Muscle layer of duodenum (tissue), 2 donors: ENCODE measurements around the gene CREBL2.
"Not testable (repeated sequence)": the region's sequence is repeated elsewhere in the genome, so short reads cannot be mapped to it uniquely, and the experiment has no call there.

ENCODE experiments used
- H3K27ac ChIP-seq: one replicate; pipeline ENCODE4 v1.7.0; 2013; ENCODE audit warnings: mild to moderate bottlenecking, low read length
- H3K27me3 ChIP-seq: one replicate; pipeline ENCODE4 v1.7.0; 2013; ENCODE audit warnings: low read depth, mild to moderate bottlenecking, control low read depth, low read length
- H3K36me3 ChIP-seq, 2 donors: one replicate each; pipeline ENCODE4 v1.7.0; 2013; ENCODE audit warnings: low read length in 2 of 2, control low read depth in 1 of 2, mild to moderate bottlenecking in 1 of 2; ENCODE audit not compliant: insufficient read depth in 2 of 2, control insufficient read depth in 1 of 2
- H3K4me1 ChIP-seq, 2 donors: one replicate each; pipeline ENCODE4 v1.7.0; 2013; ENCODE audit warnings: low read length in 2 of 2, mild to moderate bottlenecking in 2 of 2, control low read depth in 1 of 2, moderate library complexity in 1 of 2; ENCODE audit not compliant: insufficient read depth in 2 of 2, control insufficient read depth in 1 of 2
- H3K4me3 ChIP-seq, 2 donors: one replicate each; pipeline ENCODE4 v1.7.0; 2013; ENCODE audit warnings: low read length in 2 of 2, low read depth in 1 of 2, mild to moderate bottlenecking in 1 of 2
- H3K9me3 ChIP-seq, 2 donors: one replicate each; pipeline ENCODE4 v1.7.0; 2013; ENCODE audit warnings: low read length in 2 of 2, control low read depth in 1 of 2, mild to moderate bottlenecking in 1 of 2; ENCODE audit not compliant: control insufficient read depth in 1 of 2
- donor health status: healthy.

Gene CREBL2

DNA sequence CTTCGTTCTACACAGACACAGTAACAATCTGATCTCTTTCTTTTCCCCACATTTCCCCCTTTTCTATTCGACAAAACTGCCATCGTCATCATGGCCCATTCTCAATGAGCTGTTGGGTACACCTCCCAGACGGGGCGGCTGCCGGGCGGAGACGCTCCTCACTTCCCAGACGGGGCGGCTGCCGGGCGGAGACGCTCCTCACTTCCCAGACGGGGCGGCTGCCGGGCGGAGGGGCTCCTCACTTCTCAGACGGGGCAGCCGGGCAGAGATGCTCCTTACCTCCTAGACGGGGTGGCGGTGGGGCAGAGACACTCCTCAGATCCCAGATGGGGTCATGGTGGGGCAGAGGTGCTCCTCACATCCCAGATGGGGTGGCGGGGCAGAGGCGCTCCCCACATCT, 6.4 kb downstream of the CREBL2 start:
- not testable (repeated sequence) for H3K9me3 ChIP-seq, H3K4me3 ChIP-seq, H3K27ac ChIP-seq, H3K27me3 ChIP-seq, H3K36me3 ChIP-seq
- H3K4me1 ChIP-seq, result peaks cover 12 to 26% of the 10 kb centered on the region in 2 donors

- peaks cover 8 to 12% of the 10 kb centered on the region in 2 donors for H3K4me1 ChIP-seq
- H3K27me3 ChIP-seq, result no peaks in the 10 kb centered on the region
- no peak overlapping the region for H3K27ac ChIP-seq
- peaks cover 0 to 18% of the 10 kb centered on the region in 2 donors for H3K36me3 ChIP-seq
- no peak overlapping the region for H3K4me3 ChIP-seq
- H3K9me3 ChIP-seq, result no peaks in the 10 kb centered on the region
Measured at GRCh38 chr12:12620730-12621315, 9.1 kb downstream of the CREBL2 start.

- H3K36me3 ChIP-seq, result peaks cover 0 to 18% of the 10 kb centered on the region in 2 donors
- H3K4me1 ChIP-seq, result peaks cover 3% of the 10 kb centered on the region in 2 donors
- no peak overlapping the region for H3K27ac ChIP-seq
- no peak overlapping the region for H3K4me3 ChIP-seq
- no peaks in the 10 kb centered on the region for H3K27me3 ChIP-seq
- H3K9me3 ChIP-seq, result no peaks in the 10 kb centered on the region
Measured at GRCh38 chr12:12622418-12622817, 10.7 kb downstream of the CREBL2 start.

DNA sequence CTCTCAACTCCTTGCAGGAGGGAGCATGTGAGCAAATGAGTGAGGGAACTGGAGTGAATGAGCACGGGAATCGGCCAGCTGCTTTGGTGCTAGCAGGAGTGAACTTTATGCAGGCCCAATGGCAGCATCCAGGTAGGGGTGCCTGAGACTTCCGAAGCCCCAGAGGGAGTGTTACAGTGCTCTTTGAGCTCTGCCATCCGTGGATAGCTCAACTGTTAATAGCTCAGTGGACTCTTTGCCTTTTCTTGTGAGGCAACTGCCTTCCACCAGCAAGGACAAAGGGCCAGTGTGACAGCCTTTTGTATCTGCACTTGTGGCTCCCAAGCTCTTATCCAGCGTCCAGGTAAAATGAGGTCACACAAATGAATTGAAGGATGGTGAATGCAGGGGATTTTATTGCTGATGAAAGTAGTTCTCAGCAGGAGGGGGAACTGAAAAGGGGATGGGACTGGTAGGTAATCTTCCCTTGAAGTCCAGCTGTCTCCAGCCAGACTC, 12.9 kb downstream of the CREBL2 start:
- Histone ChIP-seq H3K27me3 (no peaks in the 10 kb centered on the region), H3K36me3 (peaks cover 0 to 12% of the 10 kb centered on the region in 2 donors), H3K4me1 (peaks cover 3% of the 10 kb centered on the region in 2 donors), H3K9me3 (no peaks in the 10 kb centered on the region), H3K4me3 (no peak overlapping the region), H3K27ac (no peak overlapping the region)

- H3K4me3 ChIP-seq, result no peak overlapping the region
- peaks cover 3% of the 10 kb centered on the region in 2 donors for H3K4me1 ChIP-seq
- peaks cover 0 to 10% of the 10 kb centered on the region in 2 donors for H3K36me3 ChIP-seq
- no peak overlapping the region for H3K27ac ChIP-seq
- no peaks in the 10 kb centered on the region for H3K9me3 ChIP-seq
- H3K27me3 ChIP-seq, result no peaks in the 10 kb centered on the region
Measured at GRCh38 chr12:12626471-12626870, 14.8 kb downstream of the CREBL2 start.

- no peaks in the 10 kb centered on the region for H3K27me3 ChIP-seq
- no peaks in the 10 kb centered on the region for H3K9me3 ChIP-seq
- peaks cover 0 to 3% of the 10 kb centered on the region in 2 donors for H3K4me1 ChIP-seq
- peaks cover 0 to 10% of the 10 kb centered on the region in 2 donors for H3K36me3 ChIP-seq
- H3K4me3 ChIP-seq, result no peak overlapping the region
- H3K27ac ChIP-seq, result no peak overlapping the region
Measured at GRCh38 chr12:12627308-12627827, 15.7 kb downstream of the CREBL2 start.

- peaks cover 0 to 3% of the 10 kb centered on the region in 2 donors for H3K4me1 ChIP-seq
- H3K27ac ChIP-seq, result no peak overlapping the region
- no peaks in the 10 kb centered on the region for H3K27me3 ChIP-seq
- peaks cover 0 to 10% of the 10 kb centered on the region in 2 donors for H3K36me3 ChIP-seq
- H3K9me3 ChIP-seq, result no peaks in the 10 kb centered on the region
- no peak overlapping the region for H3K4me3 ChIP-seq
Measured at GRCh38 chr12:12628013-12628412, 16.3 kb downstream of the CREBL2 start.

GRCh38 chr12:12630850-12631249, 19.2 kb downstream of the CREBL2 start:
- Histone ChIP-seq H3K27ac (no peak overlapping the region), H3K4me1 (no peaks in the 10 kb centered on the region), H3K36me3 (peaks cover 3 to 7% of the 10 kb centered on the region in 2 donors), H3K27me3 (no peaks in the 10 kb centered on the region), H3K4me3 (no peak overlapping the region), H3K9me3 (no peaks in the 10 kb centered on the region)

GRCh38 chr12:12635651-12636050, 24.0 kb downstream of the CREBL2 start:
- no peak overlapping the region for H3K27ac ChIP-seq
- no peaks in the 10 kb centered on the region for H3K4me1 ChIP-seq
- peaks cover 21 to 49% of the 10 kb centered on the region in 2 donors for H3K36me3 ChIP-seq
- H3K4me3 ChIP-seq, result no peak overlapping the region
- no peaks in the 10 kb centered on the region for H3K27me3 ChIP-seq
- H3K9me3 ChIP-seq, result no peaks in the 10 kb centered on the region

DNA sequence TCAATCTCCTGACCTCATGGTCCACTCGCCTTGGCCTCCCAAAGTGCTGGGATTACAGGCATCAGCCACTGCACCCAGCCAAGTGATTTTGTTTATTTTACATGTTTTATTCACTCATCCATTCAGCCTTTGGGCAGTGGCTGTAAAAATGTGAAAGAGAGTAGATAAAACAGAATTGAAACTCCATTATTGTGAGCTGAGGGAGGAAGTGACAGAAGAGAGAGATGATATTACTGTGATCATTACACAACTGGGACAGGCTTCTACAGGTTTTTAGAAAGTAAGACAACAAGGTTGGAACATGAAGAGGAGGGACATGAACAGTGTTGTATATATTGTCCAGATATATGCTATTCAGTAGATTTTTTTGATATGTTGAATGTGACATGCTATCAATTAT, 25.0 kb downstream of the CREBL2 start:
- no peaks in the 10 kb centered on the region for H3K27me3 ChIP-seq
- H3K9me3 ChIP-seq, result no peaks in the 10 kb centered on the region
- H3K27ac ChIP-seq, result no peak overlapping the region
- no peaks in the 10 kb centered on the region for H3K4me1 ChIP-seq
- peaks cover 21 to 51% of the 10 kb centered on the region in 2 donors for H3K36me3 ChIP-seq
- H3K4me3 ChIP-seq, result no peak overlapping the region

- H3K4me1 ChIP-seq, H3K27me3 ChIP-seq, H3K9me3 ChIP-seq, H3K4me3 ChIP-seq, H3K27ac ChIP-seq: not testable (repeated sequence)
- H3K36me3 ChIP-seq, result peaks cover 34 to 72% of the 10 kb centered on the region in 2 donors
Measured at GRCh38 chr12:12639995-12640394, 28.3 kb downstream of the CREBL2 start.

GRCh38 chr12:12641650-12642049, 30.0 kb downstream of the CREBL2 start:
- Histone ChIP-seq H3K27me3 (no peaks in the 10 kb centered on the region), H3K4me3 (no peak overlapping the region), H3K27ac (no peak overlapping the region), H3K9me3 (no peaks in the 10 kb centered on the region), H3K36me3 (peaks cover 26 to 62% of the 10 kb centered on the region in 2 donors), H3K4me1 (no peaks in the 10 kb centered on the region)
